HepG2 (cell line): ENCODE measurements around the gene HIGD1A.

Source experiments
- ARHGAP35 ChIP-seq: sonication (generic); formaldehyde crosslinking; IDR thresholded peaks from 2 replicates; pipeline ENCODE4 v1.9.0; 2022; ENCODE audit warnings: mild to moderate bottlenecking, inconsistent platforms, moderate library complexity, missing genetic modification reagents, borderline replicate concordance
- ATRX ChIP-seq: sonication (generic); formaldehyde crosslinking; IDR thresholded peaks from 2 replicates; pipeline ENCODE4 v1.4.0; 2020; ENCODE audit warnings: missing genetic modification reagents, borderline replicate concordance
- ZNF737 ChIP-seq: sonication (generic); formaldehyde crosslinking; IDR thresholded peaks from 2 replicates; pipeline ENCODE4 v1.5.0; 2020; ENCODE audit warnings: missing genetic modification reagents, mild to moderate bottlenecking, borderline replicate concordance
- ZNF775 ChIP-seq: sonication (generic); formaldehyde crosslinking; IDR thresholded peaks from 2 replicates; pipeline ENCODE4 v1.4.0; 2020; ENCODE audit warnings: missing genetic modification reagents, mild to moderate bottlenecking, moderate library complexity, borderline replicate concordance

GRCh38 chr3:42849017-42849416 is 44.7 kb upstream of the HIGD1A start:
- TF ChIP-seq ARHGAP35 (CRISPR knock-in tag) (no peak), ZNF775 (CRISPR knock-in tag) (no peak), ZNF737 (CRISPR knock-in tag) (no peak), ATRX (CRISPR knock-in tag) (no peak)
